GM10248 (cell line): ENCODE results near the gene TMEM63C.

ENCODE experiments used
- CTCF ChIA-PET: fragments of 300-600 bp; sonication (Branson Sonifier 250); formaldehyde crosslinking; extraction: SDS; loops from one replicate; lab custom pipeline; 2021; ENCODE audit warnings: antibody characterized with exemption; lab: Yijun Ruan, JAX
- POLR2A ChIA-PET: fragments of 350-650 bp; sonication (Branson Sonifier 250); formaldehyde crosslinking; extraction: SDS; loops from one replicate; lab custom pipeline; 2020; ENCODE audit warnings: antibody characterized with exemption; lab: Yijun Ruan, JAX
- DNase-seq: peaks from one replicate; pipeline ENCODE4 v3.0.0; 2012; ENCODE audit errors: extremely low spot score
- TF ChIP-seq, protein P1 (sequence below): IDR thresholded peaks from 2 replicates; pipeline ENCODE4 v1.5.1; 2012; ENCODE audit warnings: mild to moderate bottlenecking, low read depth; ENCODE audit errors: extremely low read depth, missing control alignments, control extremely low read depth

The TMEM63C gene

DNA sequence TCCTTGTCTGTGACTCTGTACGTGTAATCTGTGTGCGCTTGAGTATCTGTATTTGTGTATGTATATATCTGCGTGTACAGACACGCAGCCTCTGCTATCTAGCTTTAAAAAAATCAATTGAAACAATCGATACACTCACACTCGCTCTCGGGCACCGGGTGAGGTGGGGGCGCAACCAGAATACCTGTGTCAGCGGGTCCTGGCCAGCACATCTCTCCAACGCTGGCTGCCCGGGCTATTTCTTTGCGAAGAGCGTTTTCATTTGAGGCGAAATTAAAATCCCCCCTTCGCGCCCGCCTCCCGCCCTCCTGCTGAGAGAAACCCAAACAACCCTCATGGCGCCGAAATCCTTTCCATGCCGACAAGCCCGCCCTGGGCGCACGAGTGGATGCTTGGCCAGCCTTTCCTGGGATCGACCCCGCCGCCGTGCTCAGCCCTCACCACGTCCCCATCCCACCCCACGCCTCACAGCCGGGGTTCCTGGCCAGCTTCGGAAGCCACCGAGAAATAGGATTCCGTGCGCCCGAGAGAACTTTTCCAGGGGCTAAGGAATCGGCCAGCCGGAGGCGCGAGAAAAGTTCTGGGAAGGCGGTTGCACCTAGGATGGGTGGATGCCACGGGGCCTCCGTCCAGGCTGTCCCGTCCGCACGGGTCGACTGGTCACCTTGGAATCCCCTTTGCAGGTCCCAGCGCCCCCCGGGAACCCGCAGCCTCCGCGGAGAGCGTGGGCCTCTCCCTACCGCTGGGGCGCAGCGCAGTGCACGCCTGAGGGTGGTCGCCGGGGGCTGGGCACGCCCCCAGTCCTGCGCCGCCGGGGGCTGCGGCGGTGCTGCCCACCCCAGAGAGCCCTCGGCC, 41.0 kb upstream of the TMEM63C start:
- DNase-seq: no peak
- TF ChIP-seq, protein P1, sequence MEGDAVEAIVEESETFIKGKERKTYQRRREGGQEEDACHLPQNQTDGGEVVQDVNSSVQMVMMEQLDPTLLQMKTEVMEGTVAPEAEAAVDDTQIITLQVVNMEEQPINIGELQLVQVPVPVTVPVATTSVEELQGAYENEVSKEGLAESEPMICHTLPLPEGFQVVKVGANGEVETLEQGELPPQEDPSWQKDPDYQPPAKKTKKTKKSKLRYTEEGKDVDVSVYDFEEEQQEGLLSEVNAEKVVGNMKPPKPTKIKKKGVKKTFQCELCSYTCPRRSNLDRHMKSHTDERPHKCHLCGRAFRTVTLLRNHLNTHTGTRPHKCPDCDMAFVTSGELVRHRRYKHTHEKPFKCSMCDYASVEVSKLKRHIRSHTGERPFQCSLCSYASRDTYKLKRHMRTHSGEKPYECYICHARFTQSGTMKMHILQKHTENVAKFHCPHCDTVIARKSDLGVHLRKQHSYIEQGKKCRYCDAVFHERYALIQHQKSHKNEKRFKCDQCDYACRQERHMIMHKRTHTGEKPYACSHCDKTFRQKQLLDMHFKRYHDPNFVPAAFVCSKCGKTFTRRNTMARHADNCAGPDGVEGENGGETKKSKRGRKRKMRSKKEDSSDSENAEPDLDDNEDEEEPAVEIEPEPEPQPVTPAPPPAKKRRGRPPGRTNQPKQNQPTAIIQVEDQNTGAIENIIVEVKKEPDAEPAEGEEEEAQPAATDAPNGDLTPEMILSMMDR: no peak
- ChIA-PET CTCF (interaction anchor here (0.6 to 1.3 kb wide), 6 partner anchors 9 to 175 kb away, joined by 3 to 5 read pairs (median 3); no protein-coding TSS in a partner anchor), POLR2A (no interaction called here)

DNA sequence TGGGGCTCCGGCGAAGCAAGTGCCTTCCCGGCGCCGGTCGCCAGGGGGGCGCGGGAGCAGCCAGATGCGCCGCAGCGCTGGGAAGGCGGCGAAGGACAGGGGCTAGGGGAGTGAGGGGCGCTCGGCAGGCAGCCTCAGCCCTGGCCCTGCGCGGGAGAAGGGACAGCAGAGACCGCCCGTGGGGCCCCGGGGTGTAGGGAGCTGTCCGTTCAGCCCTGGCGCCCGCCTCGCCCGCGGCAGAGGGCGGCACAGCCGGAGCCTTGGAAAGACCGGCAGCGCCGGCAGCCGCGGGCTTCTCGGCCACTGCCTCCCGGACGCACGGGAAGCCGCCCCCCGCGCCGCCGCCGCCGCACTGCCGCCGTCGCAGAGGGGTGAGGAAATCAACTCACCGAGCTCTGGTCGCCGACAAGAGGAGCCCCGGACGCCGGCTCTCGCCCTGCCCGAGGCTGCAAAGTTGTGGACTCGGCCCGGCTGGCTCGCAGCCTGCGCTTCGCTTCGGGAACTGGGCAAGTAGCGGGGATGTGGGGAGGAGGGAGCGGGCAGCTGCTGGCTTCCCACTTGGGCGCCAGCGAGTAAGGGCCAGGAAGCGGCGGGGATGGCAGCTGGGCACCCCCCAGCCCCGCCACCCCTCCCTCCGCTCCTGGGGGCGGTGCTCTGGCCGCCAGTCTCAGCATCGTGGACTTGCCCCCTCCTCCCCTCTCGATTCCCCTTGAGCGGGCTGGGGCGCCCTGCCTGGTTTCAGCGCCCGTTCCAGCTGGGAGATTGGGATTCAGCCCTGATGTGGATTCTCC, 40.2 kb upstream of the TMEM63C start, which contains the start of gene ZDHHC22:
Gene ZDHHC22, minus strand, starts transcription at position 578 of the 791 bp plus-strand sequence. CDS start 2,053 bp downstream, outside the sequence.
- TF ChIP-seq, protein P1: no peak
- ChIA-PET CTCF (interaction anchor here (1.1 to 2.5 kb wide), 4 partner anchors 11 to 274 kb away, joined by 3 to 24 read pairs (median 3); no protein-coding TSS in a partner anchor), POLR2A (no interaction called here)
- DNase-seq: no peak

DNA sequence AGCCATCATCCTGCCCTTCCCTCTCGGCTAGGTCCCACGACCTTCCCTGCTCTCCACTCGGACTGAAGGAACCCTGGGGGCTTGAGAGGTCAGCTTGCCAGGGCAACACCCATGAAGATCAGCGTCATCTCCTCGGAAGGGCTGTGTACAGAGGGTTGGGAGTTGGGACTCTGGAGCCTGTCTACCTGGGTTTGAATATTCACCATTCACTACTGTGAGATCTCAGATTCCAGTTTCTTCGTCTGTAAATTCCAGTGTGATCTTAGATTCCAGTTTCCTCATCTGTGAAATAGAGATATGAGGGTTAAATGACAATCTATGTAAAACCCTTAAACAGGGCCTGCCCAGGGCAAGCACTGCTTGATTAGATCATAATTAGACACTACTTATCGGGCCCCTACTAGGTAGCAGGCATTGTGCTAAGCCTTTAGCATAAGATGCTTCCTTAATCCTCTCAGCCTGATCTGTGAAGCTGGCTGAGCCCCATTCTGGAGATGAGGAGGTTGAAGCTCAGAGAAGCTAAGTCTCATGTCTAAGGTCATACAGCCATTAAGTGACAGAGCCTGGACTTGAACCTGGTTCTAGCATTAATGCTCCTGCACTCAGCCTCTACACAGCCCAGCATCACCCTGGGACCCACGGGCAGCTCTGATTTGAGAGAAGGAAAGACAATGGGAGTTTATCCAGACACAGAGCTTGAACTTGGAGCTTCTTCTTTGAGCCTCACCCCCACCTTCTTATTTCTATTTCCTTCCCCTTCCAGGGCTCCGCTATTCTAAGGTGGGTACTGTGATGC, 39.4 kb upstream of the TMEM63C start:
- ChIA-PET CTCF (interaction anchor here (1.0 to 2.5 kb wide), 7 partner anchors 11 to 274 kb away, joined by 3 to 24 read pairs (median 3); no protein-coding TSS in a partner anchor), POLR2A (no interaction called here)
- no peak for DNase-seq
- TF ChIP-seq, protein P1: no peak

DNA sequence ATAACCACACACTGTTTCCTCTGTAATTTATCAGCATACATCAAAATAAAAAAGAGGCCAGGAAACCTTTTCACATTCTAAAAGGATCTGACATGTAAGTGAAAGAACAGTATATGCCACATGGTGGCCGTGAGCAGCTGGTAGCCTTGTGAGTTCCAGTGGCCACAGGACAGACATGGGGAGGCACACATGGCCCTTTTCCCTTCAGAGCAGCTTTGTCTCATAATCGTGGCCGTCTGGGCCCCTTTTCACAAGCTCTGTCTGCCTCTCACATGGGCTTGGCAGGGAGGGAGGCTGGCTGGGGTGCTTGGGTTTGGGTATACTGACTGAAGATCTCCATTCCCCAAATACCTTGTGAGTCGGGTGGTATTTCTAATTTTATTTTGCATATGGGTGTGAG, 38.5 kb upstream of the TMEM63C start:
- CTCF ChIA-PET: interaction anchor here (0.9 to 2.5 kb wide), 9 partner anchors 9 to 270 kb away, joined by 3 to 24 read pairs (median 4); no protein-coding TSS in a partner anchor
- POLR2A ChIA-PET: no interaction called here
- TF ChIP-seq, protein P1: no peak
- DNase-seq: no peak

DNA sequence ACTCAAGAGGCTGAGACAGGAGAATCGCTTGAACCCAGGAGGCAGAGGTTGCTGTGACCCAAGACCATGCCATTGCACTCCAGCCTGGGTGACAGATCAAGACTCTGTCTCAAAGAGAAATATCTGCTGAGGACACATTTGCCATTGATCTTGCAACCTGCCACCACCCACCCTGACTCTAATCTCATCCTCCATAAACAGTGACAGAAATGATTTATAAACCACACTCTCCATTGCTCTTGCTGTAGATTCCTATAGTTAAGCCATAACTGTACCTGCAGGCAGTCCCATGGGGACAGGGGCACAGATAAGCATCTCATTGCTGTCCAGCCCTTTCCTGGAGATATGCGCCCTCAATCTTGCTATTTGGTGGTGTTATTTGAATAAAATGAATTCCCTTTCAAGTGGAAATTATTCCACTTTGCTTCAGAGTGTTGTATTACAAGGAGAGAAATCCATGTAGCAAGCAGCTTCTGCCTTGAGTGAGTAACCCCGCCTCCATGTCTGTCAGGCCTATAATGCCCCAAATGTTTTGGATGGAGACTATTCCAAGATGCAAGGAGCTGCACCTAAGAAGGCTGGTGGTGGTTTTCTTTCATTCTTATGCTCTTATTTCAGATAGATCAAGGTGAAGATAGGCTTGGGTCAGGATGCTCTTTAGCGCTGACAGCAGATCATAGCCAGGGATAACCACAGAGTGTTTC, 37.0 kb upstream of the TMEM63C start:
- TF ChIP-seq, protein P1: no peak

More for the DNA sequence above, 37.0 kb upstream of the TMEM63C start:
- ChIA-PET POLR2A (no interaction called here), CTCF (interaction anchor here (1.1 to 2.5 kb wide), 5 partner anchors 8 to 171 kb away, joined by 3 to 24 read pairs (median 8); no protein-coding TSS in a partner anchor)
- no peak for DNase-seq
